OCI-LY1 (cell line): ENCODE measurements around the gene FCN1.

Experiments used
- CTCF ChIP-seq: fragments of 200-600 bp; sonication (generic), shearing (Covaris generic); IDR thresholded peaks from 2 replicates; pipeline ENCODE4 v1.5.1; 2017; ENCODE audit warnings: mild to moderate bottlenecking, antibody characterized with exemption, low read length, moderate library complexity, mixed read lengths
- EZH2 ChIP-seq: fragments of 200-600 bp; sonication (generic), shearing (Covaris generic); IDR thresholded peaks from 2 replicates; pipeline ENCODE4 v1.8.0; 2017; ENCODE audit warnings: borderline replicate concordance, mixed run types, mild to moderate bottlenecking, antibody characterized with exemption, low read length, moderate library complexity, mixed read lengths

DNA sequence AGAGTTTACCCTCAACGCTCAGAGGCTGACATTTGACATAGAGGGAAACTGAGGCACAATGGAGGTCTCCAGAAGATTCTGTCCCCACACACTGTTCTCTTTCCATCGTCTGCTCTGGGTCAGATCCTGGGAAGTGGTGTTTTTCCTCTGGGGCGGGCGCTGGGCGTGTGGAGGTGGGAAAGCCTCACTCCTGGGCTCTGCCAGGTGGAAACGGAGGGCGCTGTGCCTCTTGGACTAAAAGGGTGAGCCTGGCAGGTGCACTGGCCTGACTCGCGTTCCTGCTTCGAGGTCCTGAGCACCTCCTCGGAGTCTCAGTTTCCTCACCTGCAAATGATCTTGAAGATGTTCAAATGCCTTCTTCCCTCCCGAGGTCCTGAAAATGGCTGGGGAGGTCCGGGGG, 25.7 kb upstream of the FCN1 start:
- TF ChIP-seq CTCF, result no peak
- no peak for TF ChIP-seq EZH2
